Left colon (tissue), 2 donors: ENCODE results near the gene PLIN3. TPM values are rescaled to one million over a fixed set of nuclear protein-coding genes. Genes with fewer than 3 reads are reported as not detected.
"Not testable (repeated sequence)": the region's sequence is repeated elsewhere in the genome, so short reads cannot be mapped to it uniquely, and the experiment has no call there.

ENCODE experiments used
- ATAC-seq: fragments of 200-7000 bp; cut with Tn5 transposase; one replicate; pipeline ENCODE4 v1.9.1; 2020; ENCODE audit warnings: mild to moderate bottlenecking, moderate library complexity
- DNase-seq, 2 donors: peaks; one replicate each; pipeline ENCODE4 v3.0.0-alpha.2; 2020
- intact Hi-C, 2 donors: fragments of 100-400 bp; cut with DNase I in 1 of 2; cut with micrococcal nuclease in 1 of 2; formaldehyde crosslinking; loops; one replicate each; pipeline versions ENCODE4 v1.11.2 to v1.14.0; 2022; cut with DNase I, micrococcal nuclease
- total RNA-seq, 2 donors: library from RNA; stranded (reverse); fragmentation: NEBNext Ultra II Directional; extraction: Animal tissue kit (Norgen Biotek cat#: 25700); gene quantifications; one replicate each; pipeline ENCODE4 v1.2.1, GENCODE V29; 2021
- donor health status: DM: no; HTN: no; CAD: no.
- donor health status: DM: yes; HTN: yes; CAD: no.

PLIN3 gene
- total RNA-seq, 2 donors from 2014 or later, result 121 to 152 TPM

DNA sequence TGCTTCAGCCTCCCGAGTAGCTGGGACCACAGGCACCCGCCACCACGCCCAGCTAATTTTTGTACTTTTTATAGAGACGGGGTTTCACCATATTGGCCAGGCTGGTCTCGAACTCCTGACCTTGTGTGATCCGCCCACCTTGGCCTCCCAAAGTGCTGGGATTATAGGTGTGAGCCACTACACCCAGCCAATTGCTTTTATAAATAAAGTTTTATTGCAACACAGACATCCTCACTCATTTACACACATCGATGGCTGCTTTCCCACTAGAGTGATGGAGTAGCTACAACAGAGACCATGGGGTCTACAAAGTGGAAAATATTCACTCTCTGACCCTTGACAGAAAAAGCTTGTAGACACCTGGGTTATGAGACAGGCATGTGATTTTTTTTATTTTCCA, 45.1 kb downstream of the PLIN3 start:
- DNase-seq, intact Hi-C loops, ATAC-seq: not testable (repeated sequence)

DNA sequence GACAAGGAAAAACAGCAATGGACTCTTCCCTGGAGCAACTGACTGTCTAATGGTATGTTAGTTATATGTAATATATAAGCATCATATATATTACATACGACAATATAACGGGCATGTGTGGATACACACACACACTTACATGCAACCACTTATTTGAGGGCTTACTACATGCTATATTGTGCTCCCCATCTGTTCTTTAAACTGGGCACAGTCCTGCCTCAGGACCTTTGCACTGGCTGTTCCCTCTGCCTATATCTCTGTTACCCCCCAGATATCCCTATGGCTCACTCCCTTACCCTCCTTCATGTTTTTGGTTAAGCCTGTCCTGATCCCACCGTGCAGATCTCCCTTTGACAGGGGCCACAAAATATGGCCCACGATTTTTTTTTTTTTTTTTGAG, 46.2 kb downstream of the PLIN3 start:
- no peak for DNase-seq
- no peak for ATAC-seq
- intact Hi-C loops, result no loop called here

GRCh38 chr19:4817467-4818277, 49.8 kb downstream of the PLIN3 start:
- intact Hi-C loops, result no loop called here
- DNase-seq (no peak), ATAC-seq (no peak)

- ATAC-seq (no peak), DNase-seq (no peak)
- intact Hi-C loops, result no loop called here
Measured at GRCh38 chr19:4816950-4817278, 50.6 kb downstream of the PLIN3 start.

DNA sequence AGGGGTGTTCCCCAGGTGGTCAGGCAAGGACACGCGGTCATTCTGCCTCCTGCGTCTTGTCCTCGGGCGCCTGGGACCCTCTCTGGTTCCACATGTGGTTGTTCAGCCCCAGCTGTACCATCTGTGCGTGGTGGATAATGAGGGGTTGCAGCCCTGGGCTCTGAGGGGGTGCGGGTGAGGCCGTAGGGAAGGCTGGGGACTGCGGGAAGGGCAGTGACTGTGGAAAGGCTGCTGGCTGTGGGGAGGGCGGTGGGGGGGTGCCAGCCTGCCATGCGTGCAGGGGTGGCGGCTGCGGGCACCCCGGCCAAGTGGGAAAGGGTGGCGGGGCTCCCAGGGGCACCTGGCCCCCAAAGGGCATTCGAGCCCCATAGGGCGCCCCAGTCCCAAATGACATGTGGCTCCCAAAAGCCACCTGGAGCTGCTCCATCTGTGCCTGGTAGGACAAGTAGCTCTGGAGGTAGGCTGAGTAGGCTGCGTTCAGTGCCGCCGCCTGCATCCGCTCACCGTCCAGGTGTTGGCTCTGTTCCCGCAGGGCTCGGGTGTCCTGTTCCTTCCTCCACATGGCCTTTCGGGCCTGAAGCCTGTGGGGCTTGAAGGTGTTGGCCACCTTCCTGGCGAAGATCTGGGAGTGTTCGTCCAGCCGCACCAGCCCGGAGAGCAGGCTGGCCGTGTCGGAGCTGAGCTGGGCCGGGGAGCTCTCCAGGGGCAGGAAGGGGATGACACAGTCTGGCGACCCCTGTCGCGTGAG, 51.1 kb downstream of the PLIN3 start:
- intact Hi-C loops, result no loop called here
- DNase-seq (no peak), ATAC-seq (no peak)

GRCh38 chr19:4815426-4816201, 51.9 kb downstream of the PLIN3 start:
- intact Hi-C loops, result no loop called here
- DNase-seq (peak; percentile 89 to 93), ATAC-seq (peak; percentile 88)

DNA sequence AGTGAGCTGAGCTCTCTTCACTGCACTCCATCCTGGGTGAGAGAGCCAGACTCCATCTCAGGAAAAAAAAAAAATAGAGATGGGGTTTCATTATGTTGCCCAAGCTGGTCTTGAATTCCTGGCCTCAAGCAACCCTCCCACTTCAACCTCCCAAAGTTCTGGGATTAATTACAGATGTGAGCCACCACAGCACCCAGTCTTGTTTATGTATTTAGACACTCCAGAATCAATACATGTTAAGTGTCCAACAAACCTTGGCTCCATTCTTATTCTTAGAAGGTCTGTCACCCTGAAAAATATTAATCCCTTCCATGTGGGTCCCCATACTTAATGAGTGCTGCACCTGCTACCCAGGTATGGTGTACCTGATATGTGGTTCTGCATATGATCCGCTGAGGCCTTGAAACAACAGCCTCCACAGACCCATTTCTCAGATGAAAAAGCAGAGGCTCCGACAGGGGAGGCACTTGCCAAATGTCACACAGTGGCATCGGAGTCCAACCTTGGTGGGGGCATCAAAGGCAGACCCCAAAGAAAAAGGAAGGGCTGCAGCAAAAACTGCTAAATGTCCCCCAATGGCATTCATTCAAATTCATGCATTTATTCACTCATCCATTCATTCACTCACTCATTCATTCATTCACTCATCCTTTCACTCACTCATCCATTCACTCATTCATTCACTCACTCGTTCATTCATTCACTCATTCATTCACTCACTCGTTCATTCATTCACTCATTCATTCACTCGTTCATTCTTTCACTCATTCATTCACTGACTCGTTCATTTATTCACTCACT, 52.6 kb downstream of the PLIN3 start:
- ATAC-seq, result no peak
- intact Hi-C loops, result no loop called here

GRCh38 chr19:4811328-4812131, 55.9 kb downstream of the PLIN3 start:
- DNase-seq (peak; percentile 73 to 89), ATAC-seq (peak; percentile 56)
- intact Hi-C loops, result loop anchor here in 1 of 2 donors (2.0 kb wide), 1 partner anchor 37 kb away; no protein-coding TSS in a partner anchor

More for the DNA sequence above, 52.6 kb downstream of the PLIN3 start:
- DNase-seq, result no peak

- no peak for ATAC-seq
- intact Hi-C loops, result loop anchor here in 1 of 2 donors (5.0 kb wide), 1 partner anchor 45 kb away; no protein-coding TSS in a partner anchor
Measured at GRCh38 chr19:4807188-4807587, 60.3 kb downstream of the PLIN3 start.

GRCh38 chr19:4806384-4806783, 61.1 kb downstream of the PLIN3 start:
- DNase-seq (no peak), ATAC-seq (no peak)
- intact Hi-C loops, result loop anchor here in 1 of 2 donors (5.0 kb wide), 1 partner anchor 46 kb away; no protein-coding TSS in a partner anchor

More at GRCh38 chr19:4807188-4807587, 60.3 kb downstream of the PLIN3 start:
- no peak for DNase-seq

GRCh38 chr19:4805140-4805539, 62.3 kb downstream of the PLIN3 start:
- not testable (repeated sequence) for DNase-seq, ATAC-seq
- intact Hi-C loops, result loop anchor here in 1 of 2 donors (5.0 kb wide), 1 partner anchor 47 kb away; no protein-coding TSS in a partner anchor

- ATAC-seq, result peak; percentile 76
- DNase-seq, result peak in 1 of 2 donors; percentile 66
- intact Hi-C loops, result loop anchor here in 1 of 2 donors (5.0 kb wide), 1 partner anchor 72 kb away; no protein-coding TSS in a partner anchor
Measured at GRCh38 chr19:4803736-4804695, 63.5 kb downstream of the PLIN3 start.

- intact Hi-C loops, result loop anchor here in 1 of 2 donors (5.0 kb wide), 1 partner anchor 70 kb away; no protein-coding TSS in a partner anchor
- ATAC-seq, result no peak
Measured at GRCh38 chr19:4802711-4803110, 64.8 kb downstream of the PLIN3 start.

DNA sequence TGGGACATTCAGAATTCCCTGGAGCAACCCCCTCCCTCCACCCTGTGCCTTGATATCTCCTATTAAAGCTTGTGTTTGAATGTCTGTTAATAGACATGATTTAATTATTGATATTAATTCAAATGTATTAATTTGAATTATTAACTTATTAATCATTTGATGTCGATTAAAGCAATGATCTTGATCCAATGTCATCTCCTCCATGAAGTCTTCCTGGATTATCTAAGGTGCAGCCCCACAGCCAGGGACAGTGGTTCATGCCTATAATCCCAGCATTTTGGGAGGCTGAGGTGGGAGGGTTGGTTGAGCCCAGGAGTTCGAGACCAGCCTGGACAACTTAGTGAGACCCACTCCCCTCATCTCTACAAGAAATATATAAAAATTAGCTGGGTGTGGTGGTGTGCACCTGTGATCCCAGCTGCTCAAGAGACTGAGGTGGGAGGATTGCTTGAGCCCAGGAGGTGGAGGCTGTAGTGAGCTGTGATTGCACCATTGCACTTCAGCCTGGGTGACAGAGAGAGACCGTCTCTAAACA, 66.3 kb downstream of the PLIN3 start:
- intact Hi-C loops, result loop anchor here in 1 of 2 donors (5.0 kb wide), 1 partner anchor 69 kb away; no protein-coding TSS in a partner anchor
- no peak for ATAC-seq
- no peak for DNase-seq

More at GRCh38 chr19:4802711-4803110, 64.8 kb downstream of the PLIN3 start:
- DNase-seq, result no peak

DNA sequence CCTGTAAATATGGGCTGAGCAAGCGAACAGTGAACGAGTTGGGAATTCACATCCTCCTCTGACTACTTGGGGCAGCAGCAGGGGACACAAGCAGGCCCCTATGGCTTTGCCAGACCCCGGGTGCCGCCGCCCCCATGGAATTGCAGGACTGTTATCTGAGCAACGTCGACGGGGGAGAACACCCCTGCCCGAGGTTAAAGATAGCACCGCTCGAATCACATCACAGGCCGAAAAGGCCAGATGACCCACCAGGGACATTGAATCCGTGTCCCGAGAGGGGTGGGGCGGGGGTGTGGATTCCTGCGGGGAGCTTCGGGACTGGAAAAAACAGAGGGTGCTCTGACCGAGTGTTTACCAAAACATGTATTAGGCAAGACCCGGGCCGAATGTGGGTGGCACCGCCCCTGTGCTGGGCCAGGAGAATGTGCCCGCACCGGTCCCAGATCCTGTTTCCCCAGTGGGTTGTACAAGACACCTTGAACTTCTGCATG, 66.8 kb downstream of the PLIN3 start:
- ATAC-seq, result no peak
- DNase-seq, result no peak

GRCh38 chr19:4795400-4795799, 72.1 kb downstream of the PLIN3 start:
- no peak for ATAC-seq
- intact Hi-C loops, result no loop called here
- DNase-seq, result no peak

More for the DNA sequence above, 66.8 kb downstream of the PLIN3 start:
- intact Hi-C loops, result loop anchor here in 1 of 2 donors (5.0 kb wide), 1 partner anchor 68 kb away; no protein-coding TSS in a partner anchor
